Small intestine (tissue), 7 donors: Measurements from ENCODE around the gene SSX1. TPM values are rescaled to one million over a fixed set of nuclear protein-coding genes. Genes with fewer than 3 reads are reported as not detected.
"Not testable (repeated sequence)": the region's sequence is repeated elsewhere in the genome, so short reads cannot be mapped to it uniquely, and the experiment has no call there.

ENCODE experiments used
- DNase-seq, 2 donors: peaks; one replicate each; pipeline versions ENCODE4 v3.0.0 to v3.0.0-alpha.2; 2013
- FAIRE-seq: peaks from 2 replicates; lab custom pipeline; 2012; peaks lifted over from hg19 to GRCh38; lab: Jason Lieb, UNC
- H3K27ac ChIP-seq, 3 donors: one replicate each; pipeline ENCODE4 v1.5.1; 2013; ENCODE audit warnings: low read length in 2 of 3, mild to moderate bottlenecking in 2 of 3, control low read depth in 1 of 3, inconsistent platforms in 1 of 3, low read depth in 1 of 3, moderate library complexity in 1 of 3
- H3K27me3 ChIP-seq, 3 donors: one replicate each; pipeline ENCODE4 v1.6.1; 2013; ENCODE audit warnings: low read length in 3 of 3, inconsistent platforms in 1 of 3; ENCODE audit not compliant: control insufficient read depth in 3 of 3, insufficient read depth in 3 of 3
- H3K36me3 ChIP-seq, 3 donors: one replicate each; pipeline ENCODE4 v1.6.1; 2013; ENCODE audit warnings: low read length in 3 of 3, inconsistent platforms in 1 of 3, low read depth in 1 of 3, mild to moderate bottlenecking in 1 of 3, moderate library complexity in 1 of 3; ENCODE audit not compliant: control insufficient read depth in 3 of 3, insufficient read depth in 2 of 3
- H3K4me1 ChIP-seq, 3 donors: one replicate each; pipeline ENCODE4 v1.6.1; 2013; ENCODE audit warnings: low read length in 2 of 3, inconsistent platforms in 1 of 3, low read depth in 1 of 3, mild to moderate bottlenecking in 1 of 3, moderate library complexity in 1 of 3; ENCODE audit not compliant: control insufficient read depth in 3 of 3, insufficient read depth in 2 of 3
- H3K4me3 ChIP-seq, 3 donors: one replicate each; pipeline ENCODE4 v1.5.1; 2013; ENCODE audit warnings: low read length in 3 of 3, control low read depth in 1 of 3, inconsistent platforms in 1 of 3, low read depth in 1 of 3, mild to moderate bottlenecking in 1 of 3, moderate library complexity in 1 of 3
- H3K9me3 ChIP-seq, 2 donors: one replicate each; pipeline ENCODE4 v1.6.1; 2013; ENCODE audit warnings: low read depth in 1 of 2, low read length in 1 of 2; ENCODE audit not compliant: control insufficient read depth in 2 of 2, insufficient read depth in 1 of 2
- WGBS, 3 donors: extraction: QIAGEN DNeasy Blood & Tissue Kit; methylation state at CpG; one replicate each; pipeline ENCODE4 v1.1.7; 2013; 5-methylcytosine and 5-hydroxymethylcytosine counted together
- polyA plus RNA-seq, 4 donors: library from polyadenylated mRNA; stranded (reverse) in 3 of 4; unstranded in 1 of 4; fragments of 200-250 nt in 3 of 4; fragments of 120-200 nt in 1 of 4; gene quantifications; one replicate each; pipeline versions ENCODE4 v1.2.1 to v1.2.3, GENCODE V29; 2013
- donor health status: healthy with polysubstance abuse.
- donor health status: control.
- donor health status: control.
- donor health status: Bipolar disorder and iron deficiency.
- donor health status: healthy.

Gene SSX1
- polyA plus RNA-seq, 4 donors = not detected

DNA sequence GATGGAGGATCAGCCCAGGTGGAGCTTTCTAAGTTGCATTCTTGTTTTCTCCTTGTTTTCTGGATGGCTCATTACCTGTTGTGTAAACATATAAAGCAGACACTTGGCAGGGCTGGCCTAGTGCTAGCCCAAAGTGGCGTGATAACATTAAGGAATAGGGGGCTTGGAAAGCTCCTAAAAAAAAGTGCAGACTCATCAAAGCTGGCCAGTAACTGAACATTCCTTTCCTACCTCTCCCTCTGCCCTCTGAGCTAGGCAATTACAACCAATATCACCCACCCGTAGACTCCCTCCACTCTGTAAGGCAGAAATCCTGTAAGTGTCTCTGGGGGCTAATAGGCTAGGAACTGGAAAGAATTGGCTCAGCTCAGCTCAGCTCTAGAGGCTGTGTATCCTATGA is 58.8 kb downstream of the SSX1 start:
- H3K4me1 ChIP-seq, H3K4me3 ChIP-seq, FAIRE-seq, DNase-seq, H3K36me3 ChIP-seq, H3K27me3 ChIP-seq, H3K27ac ChIP-seq, H3K9me3 ChIP-seq: not testable (repeated sequence)
- WGBS, 3 donors = 69 to 84% (median 75%) methylated on average over 2 of the region's 2 CpGs

Other genes starting within 250 kb of the SSX1 start
- gene SPACA5, start 248.4 kb upstream of the SSX1 start, polyA plus RNA-seq = under 1 TPM in 1 of 4 donors, not detected in 3; 0.22 TPM
- 1 to 10 TPM in 3 of 4 donors, under 1 TPM in 1; 0.54 to 3.3 (median 2.1) TPM for gene ZNF630, start 183.8 kb upstream of the SSX1 start, polyA plus RNA-seq
- gene SPACA5B, start 124.8 kb upstream of the SSX1 start, polyA plus RNA-seq = not detected
- not detected for gene SSX5, start 58.6 kb upstream of the SSX1 start, polyA plus RNA-seq
- not detected for gene SSX3, start 101.3 kb downstream of the SSX1 start, polyA plus RNA-seq
- not detected for gene SSX4, start 128.1 kb downstream of the SSX1 start, polyA plus RNA-seq
- not detected for gene SSX4B, start 156.6 kb downstream of the SSX1 start, polyA plus RNA-seq
- gene SLC38A5, start 214.9 kb downstream of the SSX1 start, polyA plus RNA-seq = 10 to 100 TPM in 2 of 4 donors, 1 to 10 TPM in 2; 2.0 to 77.7 (median 32.6) TPM
- gene FTSJ1, start 220.8 kb downstream of the SSX1 start, polyA plus RNA-seq = 10 to 100 TPM; 13.4 to 32.9 (median 18.1) TPM